ENCODE results near the gene BHLHE23.

BHLHE23 gene

GRCh38 chr20:62986257-62986800 lies 20.4 kb downstream of the BHLHE23 start:
- H3K27ac ChIP-seq: 0 out of 2 replicates have a peak overlapping the region, but pooled peaks have one; percentile 97
- no peak for TF ChIP-seq CTCF (IDR thresholded peaks at IDR 0.05; ENCODE audit: low read depth, low read length)

GRCh38 chr20:62985444-62985778 lies 21.4 kb downstream of the BHLHE23 start:
- no peak for DNase-seq
- Histone ChIP-seq H3K4me3 (ENCODE audit: low read depth, low read length) (no peak overlapping the region), H3K27ac (peak overlapping the region; percentile 97), H3K36me3 (no peaks in the 10 kb centered on the region), H3K9me3 (ENCODE audit: severe bottlenecking) (no peaks in the 10 kb centered on the region), H3K27me3 (ENCODE audit: insufficient read depth, low read depth, severe bottlenecking) (no peaks in the 10 kb centered on the region)
- TF ChIP-seq CTCF (IDR thresholded peaks at IDR 0.05; ENCODE audit: low read depth, low read length): no peak

More at GRCh38 chr20:62986257-62986800, 20.4 kb downstream of the BHLHE23 start:
- no peak for DNase-seq
- Histone ChIP-seq H3K36me3 (no peaks in the 10 kb centered on the region), H3K4me3 (ENCODE audit: low read depth, low read length) (no peak overlapping the region), H3K27me3 (ENCODE audit: insufficient read depth, low read depth, severe bottlenecking) (no peaks in the 10 kb centered on the region), H3K9me3 (ENCODE audit: severe bottlenecking) (no peaks in the 10 kb centered on the region)

- Histone ChIP-seq H3K27ac (peak overlapping the region; percentile 97), H3K9me3 (ENCODE audit: severe bottlenecking) (no peaks in the 10 kb centered on the region), H3K4me3 (ENCODE audit: low read depth, low read length) (no peak overlapping the region), H3K27me3 (ENCODE audit: insufficient read depth, low read depth, severe bottlenecking) (no peaks in the 10 kb centered on the region), H3K36me3 (no peaks in the 10 kb centered on the region)
- no peak for TF ChIP-seq CTCF (IDR thresholded peaks at IDR 0.05; ENCODE audit: low read depth, low read length)
- DNase-seq: peak; percentile 86
Measured at GRCh38 chr20:62984666-62985443, 21.9 kb downstream of the BHLHE23 start.

GRCh38 chr20:62983210-62983609 lies 23.6 kb downstream of the BHLHE23 start:
- no peak overlapping the region for H3K4me3 ChIP-seq (ENCODE audit: low read depth, low read length)
- H3K27ac ChIP-seq: no peak overlapping the region
- H3K36me3 ChIP-seq: no peaks in the 10 kb centered on the region
- no peaks in the 10 kb centered on the region for H3K9me3 ChIP-seq (ENCODE audit: severe bottlenecking)
- TF ChIP-seq CTCF (IDR thresholded peaks at IDR 0.05; ENCODE audit: low read depth, low read length): no peak
- H3K27me3 ChIP-seq (ENCODE audit: insufficient read depth, low read depth, severe bottlenecking): no peaks in the 10 kb centered on the region
- DNase-seq: no peak

- no peaks in the 10 kb centered on the region for H3K27me3 ChIP-seq (ENCODE audit: insufficient read depth, low read depth, severe bottlenecking)
Measured at GRCh38 chr20:62982124-62983075, 24.4 kb downstream of the BHLHE23 start.

More at GRCh38 chr20:62982124-62983075, 24.4 kb downstream of the BHLHE23 start:
- no peak for TF ChIP-seq CTCF (IDR thresholded peaks at IDR 0.05; ENCODE audit: low read depth, low read length)
- no peak for DNase-seq
- Histone ChIP-seq H3K9me3 (ENCODE audit: severe bottlenecking) (no peaks in the 10 kb centered on the region), H3K36me3 (no peaks in the 10 kb centered on the region), H3K4me3 (ENCODE audit: low read depth, low read length) (no peak overlapping the region), H3K27ac (peak overlapping the region; percentile 11; the same call in 1 of the 2 replicates)
